Stimulated activated CD8-positive, alpha-beta memory T cell treated with anti-CD3 and anti-CD28 coated beads, Interleukin-4, amount 100 ng/mL, for 1 hour (primary cell): ENCODE measurements around the gene SUGP2.
"Not testable (repeated sequence)": the region's sequence is repeated elsewhere in the genome, so short reads cannot be mapped to it uniquely, and the experiment has no call there.

Experiments
- DNase-seq, 2 donors: peaks; one replicate each; pipeline ENCODE4 v3.0.0-alpha.2; 2020; ENCODE audit warnings: low read depth in 2 of 2, low spot score in 1 of 2

Gene SUGP2

DNA sequence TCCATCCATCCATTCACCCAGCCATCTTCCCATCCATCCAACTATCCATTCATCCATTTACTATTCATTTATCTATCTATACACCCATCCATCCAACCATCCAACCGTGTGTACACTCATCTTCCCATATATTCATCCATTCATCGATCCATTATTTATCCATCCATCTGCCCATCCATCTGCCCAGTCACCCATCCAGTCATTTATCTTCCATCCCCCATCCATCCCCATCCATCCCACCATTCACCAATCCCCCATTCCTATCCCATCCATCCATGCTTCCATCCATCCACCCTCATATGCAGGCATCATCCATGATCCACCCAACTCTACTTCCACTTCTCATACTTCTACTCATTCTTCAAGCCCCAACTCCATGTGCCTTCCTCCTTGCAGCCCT lies 78.3 kb downstream of the SUGP2 start:
- no peak for DNase-seq

- no peak for DNase-seq
Observed at GRCh38 chr19:18954094-18954493, 79.2 kb downstream of the SUGP2 start.

GRCh38 chr19:18952364-18953003 lies 80.8 kb downstream of the SUGP2 start:
- not testable (repeated sequence) for DNase-seq

- no peak for DNase-seq
Observed at GRCh38 chr19:18951721-18952281, 81.5 kb downstream of the SUGP2 start.

- DNase-seq = no peak
Observed at GRCh38 chr19:18949858-18950257, 83.5 kb downstream of the SUGP2 start.

DNA sequence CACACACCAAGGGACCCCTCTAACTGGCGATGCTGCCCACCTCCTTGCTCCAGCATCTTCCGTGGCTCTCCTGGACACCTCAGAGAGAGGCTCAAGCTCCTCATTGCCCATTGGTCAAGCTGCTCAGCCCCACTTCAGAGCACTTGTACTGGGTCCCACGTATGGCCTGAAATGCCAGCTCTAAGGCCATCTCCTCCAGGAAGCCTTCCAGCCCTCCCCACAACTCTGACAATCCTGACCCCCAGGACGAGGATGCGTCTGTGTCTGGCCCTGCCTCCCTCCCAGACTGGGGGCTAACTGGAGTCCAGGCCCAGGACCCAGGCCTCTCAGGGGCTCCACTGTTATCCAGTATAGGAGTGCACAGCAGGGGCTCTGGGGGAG lies 84.4 kb downstream of the SUGP2 start:
- DNase-seq = no peak

DNA sequence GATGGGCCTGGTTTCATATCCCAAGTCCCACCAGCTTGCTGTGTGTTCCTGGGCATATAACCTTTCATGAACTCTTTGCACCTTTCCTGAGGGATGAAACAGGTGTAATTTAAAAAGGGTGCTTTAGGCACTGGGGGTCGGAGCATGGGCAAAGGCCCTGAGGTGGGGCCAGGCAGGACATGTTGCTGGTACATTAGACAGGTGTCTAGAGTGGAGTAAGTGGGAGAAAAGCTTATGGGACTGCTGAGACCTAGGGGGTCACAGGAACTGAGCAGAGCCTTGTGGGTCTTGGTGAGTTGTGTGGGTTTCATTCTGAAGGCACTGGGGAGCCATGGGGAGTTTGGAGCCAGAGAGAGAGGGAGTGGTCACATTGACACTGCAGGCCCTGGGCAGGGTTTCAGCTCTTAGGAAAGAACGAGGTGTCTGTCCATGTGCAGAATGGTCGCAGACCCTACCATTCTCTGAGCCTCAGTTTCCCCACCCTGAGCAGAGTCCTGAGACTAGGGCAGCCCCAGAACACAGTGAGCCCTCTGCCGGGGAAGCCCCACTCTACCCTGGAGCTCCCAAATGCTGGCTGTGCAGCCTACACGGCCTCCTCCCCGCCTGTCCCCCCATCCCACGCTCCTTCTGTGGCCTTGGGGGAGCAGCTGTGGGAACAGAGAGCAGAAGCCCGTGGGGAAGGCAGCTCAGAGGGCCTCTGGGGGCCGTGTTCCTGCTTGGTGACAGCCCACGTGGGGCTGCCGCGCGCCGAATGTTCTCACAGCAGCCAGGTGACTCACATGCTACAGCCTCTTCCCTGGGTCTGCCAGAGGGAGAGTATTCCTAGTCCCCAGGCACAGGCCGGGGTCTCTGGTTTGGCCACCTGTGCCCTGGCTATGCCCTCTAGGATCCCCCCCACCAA lies 85.0 kb downstream of the SUGP2 start:
- no peak for DNase-seq

- DNase-seq = no peak
Observed at GRCh38 chr19:18946918-18947317, 86.4 kb downstream of the SUGP2 start.

- no peak for DNase-seq
Observed at GRCh38 chr19:18946335-18946734, 87.0 kb downstream of the SUGP2 start.

DNA sequence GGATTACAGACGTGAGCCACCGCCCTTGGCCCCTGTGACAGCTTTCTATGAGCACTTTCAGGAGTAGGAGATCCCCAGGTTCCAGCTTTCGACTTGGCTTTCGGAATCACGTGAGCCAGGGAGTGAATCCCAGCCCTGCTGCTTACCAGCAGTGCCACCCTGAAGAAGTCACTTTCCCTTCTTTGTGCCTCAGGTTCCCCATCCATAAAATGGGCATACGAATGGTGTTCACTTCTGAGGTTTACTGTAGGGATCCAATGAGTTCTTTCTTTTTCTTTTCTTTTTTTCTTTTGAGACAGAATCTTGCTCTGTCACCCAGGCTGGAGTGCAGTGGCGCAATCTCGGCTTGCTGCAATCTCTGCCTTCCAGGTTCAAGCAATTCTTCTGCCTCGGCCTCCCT lies 88.0 kb downstream of the SUGP2 start:
- DNase-seq = no peak

GRCh38 chr19:18943465-18943864 lies 89.9 kb downstream of the SUGP2 start:
- DNase-seq = no peak

- no peak for DNase-seq
Observed at GRCh38 chr19:18942692-18943091, 90.6 kb downstream of the SUGP2 start.

- no peak for DNase-seq
Observed at GRCh38 chr19:18941628-18942354, 91.5 kb downstream of the SUGP2 start.
